Heart left ventricle (tissue), 16 donors: ENCODE results near the gene S100A13. TPM values are rescaled to one million over a fixed set of nuclear protein-coding genes. Genes with fewer than 3 reads are reported as not detected.

Experiments used
- ATAC-seq, 4 donors: fragments of 200-7000 bp; cut with Tn5 transposase; one replicate each; pipeline ENCODE4 v1.9.1; 2020 to 2022; ENCODE audit warnings: moderate library complexity in 4 of 4, mild to moderate bottlenecking in 3 of 4, moderate number of reproducible peaks in 1 of 4
- DNase-seq, 5 donors: peaks; one replicate each; pipeline ENCODE4 v3.0.0-alpha.2; 2020
- H3K27ac ChIP-seq, 12 donors: fragments of 200-600 bp; sonication (generic) in 4 of 12; one replicate each; pipeline versions ENCODE4 v1.5.0 to v1.8.0; 2016 to 2022; ENCODE audit warnings: mild to moderate bottlenecking in 2 of 12
- H3K27me3 ChIP-seq, 9 donors: fragments of 200-600 bp; sonication (generic) in 2 of 9; one replicate each; pipeline versions ENCODE4 v1.5.1 to v1.8.0; 2016 to 2022; ENCODE audit warnings: mild to moderate bottlenecking in 3 of 9
- H3K36me3 ChIP-seq, 9 donors: fragments of 200-600 bp; sonication (generic) in 2 of 9; one replicate each; pipeline versions ENCODE4 v1.5.0 to v1.8.0; 2018 to 2022; ENCODE audit warnings: mild to moderate bottlenecking in 2 of 9
- H3K4me1 ChIP-seq, 12 donors: fragments of 200-600 bp; sonication (generic) in 4 of 12; one replicate each; pipeline versions ENCODE4 v1.5.0 to v1.8.0; 2016 to 2022; ENCODE audit warnings: mild to moderate bottlenecking in 3 of 12
- H3K4me3 ChIP-seq, 12 donors: fragments of 200-600 bp; sonication (generic) in 4 of 12; one replicate each; pipeline versions ENCODE4 v1.5.0 to v1.8.0; 2017 to 2022; ENCODE audit warnings: mild to moderate bottlenecking in 9 of 12, moderate library complexity in 4 of 12
- H3K9me3 ChIP-seq, 12 donors: fragments of 200-600 bp; sonication (generic) in 4 of 12; one replicate each; pipeline versions ENCODE4 v1.5.0 to v1.8.0; 2016 to 2022; ENCODE audit warnings: mild to moderate bottlenecking in 1 of 12
- POLR2A ChIP-seq, 2 donors: fragments of 450-650 bp; IDR thresholded peaks; one replicate each; pipeline ENCODE4 v1.6.1; 2017; ENCODE audit warnings: antibody characterized with exemption in 2 of 2, mild to moderate bottlenecking in 2 of 2, moderate library complexity in 2 of 2
- WGBS, 4 donors: extraction: QIAGEN DNeasy Blood & Tissue Kit in 2 of 4; methylation state at CpG; one replicate each; pipeline versions ENCODE4 v1.1.5 to v1.1.7; 2013 to 2018; 5-methylcytosine and 5-hydroxymethylcytosine counted together
- intact Hi-C, 10 donors: fragments of 100-400 bp; cut with DNase I; formaldehyde crosslinking; loops; one replicate each; pipeline versions ENCODE4 v1.11.1 to v1.14.2; 2022
- polyA plus RNA-seq, 2 donors: library from polyadenylated mRNA; stranded (reverse); fragments of 200-250 nt; gene quantifications; one replicate each; pipeline ENCODE4 v1.2.3, GENCODE V29; 2013
- total RNA-seq, 9 donors: library from RNA; depleted of rRNA in 2 of 9; stranded (reverse); fragments of >200 nt in 2 of 9; fragmentation: NEBNext Ultra II Directional in 3 of 9; extraction: Animal tissue kit (Norgen Biotek cat#: 25700) in 3 of 9; gene quantifications; one replicate each; pipeline versions ENCODE4 v1.1.0 to v1.2.4, GENCODE V29; 2016 to 2023
- TF ChIP-seq, protein P1 (sequence below), 12 donors: fragments of 200-600 bp; sonication (generic) in 4 of 12; IDR thresholded peaks; one replicate each; pipeline versions ENCODE4 v1.5.0 to v1.8.0; 2018 to 2022; ENCODE audit warnings: antibody characterized with exemption in 12 of 12, mild to moderate bottlenecking in 5 of 12
- donor health status: ischemic (EF 13 %, LVEDD 7.1; RV severe dilation, severe dysfunction).
- donor health status: healthy with polysubstance abuse.
- donor health status: DM: no; HTN: yes; CAD: no.
- donor health status: DM: no; HTN: no; CAD: no.
- donor health status: ischemic (EF 25% LVEDD 6.9; RV normal size, moderate dysfunction).
- donor health status: ischemic (EF 25% LVEDD 5.7; RV mildly dilated, moderate dysfunction).
- donor health status: healthy.
- donor health status: DM: yes; HTN: yes; CAD: no.
- donor health status: ischemic (EF 35%, LVEDD 5.7; RV mildly dilated, moderate dysfunction).
- donor health status: nonischemic (EF 11% LVEDD 7.7; RV severe dilation, severe dysfunction).
- donor health status: DM: yes; HTN: yes; CAD: no.
- donor health status: PGD.
- donor health status: ischemic (EF 29% LVEDD 5.4; RV normal size, mild dysfunction).
- donor health status: nonischemic (EF 23%, LVEDD 6.1; RV moderate dilation, normal function).

S100A13 gene
- total and polyA plus RNA-seq, 11 donors = 98.1 to 272 (median 138) TPM

DNA sequence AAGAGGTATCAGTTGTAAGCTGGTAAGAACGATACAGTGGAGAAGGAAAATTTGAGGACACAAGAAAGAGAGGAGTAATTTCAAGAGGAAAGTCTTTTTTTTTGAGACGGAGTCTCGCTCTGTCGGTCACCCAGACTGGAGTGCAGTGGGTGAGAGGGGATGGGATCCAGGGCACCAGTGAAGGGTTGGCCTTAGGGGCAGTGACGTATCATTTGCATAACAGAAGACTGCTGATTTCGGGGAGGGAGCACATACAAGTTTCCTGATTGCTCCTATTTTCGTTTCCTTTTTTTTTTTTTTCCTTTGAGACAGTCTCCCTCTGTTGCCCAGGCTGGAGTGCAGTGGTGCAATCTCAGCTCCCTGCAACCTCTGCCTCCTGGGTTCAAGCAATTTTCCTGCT lies 4.2 kb downstream of the S100A13 start:
- WGBS, 4 donors = 76 to 85% (median 82%) methylated on average over 7 of the region's 7 CpGs
- H3K4me1 ChIP-seq = peaks cover 0 to 53% (median 29%) of the 10 kb centered on the region in 12 donors
- peaks cover 0 to 63% (median 29%) of the 10 kb centered on the region in 9 donors for H3K36me3 ChIP-seq
- H3K9me3 ChIP-seq = no peaks in the 10 kb centered on the region
- DNase-seq (no peak), ATAC-seq (no peak)
- intact Hi-C loops = no loop called here
- TF ChIP-seq POLR2A (IDR thresholded peaks at IDR 0.05) = no peak
- TF ChIP-seq, protein P1, sequence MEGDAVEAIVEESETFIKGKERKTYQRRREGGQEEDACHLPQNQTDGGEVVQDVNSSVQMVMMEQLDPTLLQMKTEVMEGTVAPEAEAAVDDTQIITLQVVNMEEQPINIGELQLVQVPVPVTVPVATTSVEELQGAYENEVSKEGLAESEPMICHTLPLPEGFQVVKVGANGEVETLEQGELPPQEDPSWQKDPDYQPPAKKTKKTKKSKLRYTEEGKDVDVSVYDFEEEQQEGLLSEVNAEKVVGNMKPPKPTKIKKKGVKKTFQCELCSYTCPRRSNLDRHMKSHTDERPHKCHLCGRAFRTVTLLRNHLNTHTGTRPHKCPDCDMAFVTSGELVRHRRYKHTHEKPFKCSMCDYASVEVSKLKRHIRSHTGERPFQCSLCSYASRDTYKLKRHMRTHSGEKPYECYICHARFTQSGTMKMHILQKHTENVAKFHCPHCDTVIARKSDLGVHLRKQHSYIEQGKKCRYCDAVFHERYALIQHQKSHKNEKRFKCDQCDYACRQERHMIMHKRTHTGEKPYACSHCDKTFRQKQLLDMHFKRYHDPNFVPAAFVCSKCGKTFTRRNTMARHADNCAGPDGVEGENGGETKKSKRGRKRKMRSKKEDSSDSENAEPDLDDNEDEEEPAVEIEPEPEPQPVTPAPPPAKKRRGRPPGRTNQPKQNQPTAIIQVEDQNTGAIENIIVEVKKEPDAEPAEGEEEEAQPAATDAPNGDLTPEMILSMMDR (IDR thresholded peaks at IDR 0.05) = no peak
- H3K27ac ChIP-seq = peak overlapping the region in 2 of 12 donors; percentile 24 to 95
- H3K27me3 ChIP-seq = no peaks in the 10 kb centered on the region
- no peak overlapping the region for H3K4me3 ChIP-seq

DNA sequence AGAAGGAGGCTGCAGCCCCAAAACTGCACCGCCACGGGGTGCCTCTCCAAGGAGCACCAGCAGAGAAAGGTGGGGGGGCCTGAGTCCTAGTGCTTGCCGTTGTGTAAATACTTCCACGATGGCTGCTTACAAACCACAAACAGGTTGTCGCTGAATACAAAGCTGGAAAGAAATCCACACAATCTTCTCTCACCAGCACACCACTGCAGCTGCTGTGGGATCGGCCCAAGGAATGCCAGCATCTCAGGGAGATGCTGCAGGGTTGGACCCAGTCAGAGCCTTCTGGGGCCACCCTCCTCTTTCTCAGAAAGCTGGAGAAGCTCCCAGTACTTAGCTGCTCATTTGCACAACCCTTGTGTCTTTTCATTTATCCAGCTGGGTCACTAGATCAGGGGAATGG lies 8.1 kb downstream of the S100A13 start:
- WGBS, 4 donors = 96 to 97% (median 96%) methylated on average over 6 of the region's 6 CpGs
- no peak overlapping the region for H3K27ac ChIP-seq
- TF ChIP-seq, protein P1 (IDR thresholded peaks at IDR 0.05) = no peak
- no peak for TF ChIP-seq POLR2A (IDR thresholded peaks at IDR 0.05)
- ATAC-seq (no peak), DNase-seq (no peak)
- H3K4me1 ChIP-seq = peaks cover 0 to 35% (median 24%) of the 10 kb centered on the region in 12 donors
- no peaks in the 10 kb centered on the region for H3K9me3 ChIP-seq
- intact Hi-C loops = loop anchor here in 5 of 10 donors (2.0 to 5.0 kb wide), 4 partner anchors 46 to 107 kb away; no protein-coding TSS in a partner anchor
- H3K4me3 ChIP-seq = no peak overlapping the region
- H3K36me3 ChIP-seq = peaks cover 0 to 55% (median 30%) of the 10 kb centered on the region in 9 donors
- H3K27me3 ChIP-seq = no peaks in the 10 kb centered on the region

DNA sequence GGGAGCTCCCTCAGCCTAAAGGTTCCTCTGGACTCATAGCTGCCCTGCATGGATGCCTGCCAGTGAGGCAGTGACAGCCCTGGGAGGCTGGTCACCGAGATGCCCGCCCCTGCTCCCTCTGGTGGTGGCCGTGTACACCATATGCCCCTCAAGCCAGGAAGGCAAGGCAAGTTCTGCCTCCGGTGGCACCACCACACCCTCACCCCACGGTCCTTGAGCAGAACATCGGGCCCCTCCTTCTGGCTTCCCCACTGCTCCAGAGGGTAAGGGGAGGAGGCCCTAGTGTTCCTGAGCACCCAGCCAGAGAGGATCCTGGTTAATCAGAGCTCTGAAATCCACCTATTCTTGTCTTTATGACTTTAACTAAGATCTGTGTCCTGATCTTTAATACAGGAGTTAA lies 9.6 kb downstream of the S100A13 start:
- intact Hi-C loops = loop anchor here in 7 of 10 donors (1.0 to 5.0 kb wide), 6 partner anchors 45 to 105 kb away; no protein-coding TSS in a partner anchor
- TF ChIP-seq POLR2A (IDR thresholded peaks at IDR 0.05) = no peak
- TF ChIP-seq, protein P1 (IDR thresholded peaks at IDR 0.05) = peak in 11 of 12 donors; percentile 44 to 87 (median 61)
- no peaks in the 10 kb centered on the region for H3K27me3 ChIP-seq
- peak; percentile 75 to 88 (median 81) for DNase-seq
- ATAC-seq = peak; percentile 57 to 82 (median 68)
- no peak overlapping the region for H3K4me3 ChIP-seq
- H3K36me3 ChIP-seq = peaks cover 0 to 40% (median 29%) of the 10 kb centered on the region in 9 donors
- H3K4me1 ChIP-seq = peaks cover 0 to 32% (median 21%) of the 10 kb centered on the region in 12 donors
- no peaks in the 10 kb centered on the region for H3K9me3 ChIP-seq
- H3K27ac ChIP-seq = peak overlapping the region in 9 of 12 donors; percentile 35 to 74 (median 63)
- WGBS, 4 donors = 0 to 54% (median 42%) methylated on average over 2 to 6 of the region's 6 CpGs

DNA sequence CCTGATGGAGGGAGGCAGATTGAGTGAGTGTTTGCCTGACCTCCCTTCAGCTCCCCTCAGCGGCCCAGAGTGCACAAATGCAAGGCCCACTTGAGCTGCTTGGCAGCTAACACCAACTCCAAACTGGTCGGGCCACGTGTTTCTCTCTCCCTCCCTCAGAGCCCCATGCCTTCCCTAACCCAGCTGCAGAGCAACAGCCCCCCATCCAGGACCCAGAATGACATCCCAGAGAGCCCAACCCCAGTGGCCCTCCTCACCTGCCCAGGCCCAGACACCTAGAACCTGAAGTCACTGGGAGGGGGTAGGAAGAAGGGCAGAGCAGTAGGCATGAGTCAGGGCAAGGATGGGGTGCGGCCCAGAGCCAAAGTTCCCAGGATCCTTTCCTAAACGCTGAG lies 10.4 kb downstream of the S100A13 start:
- Histone ChIP-seq H3K27me3 (no peaks in the 10 kb centered on the region), H3K36me3 (peaks cover 0 to 32% (median 21%) of the 10 kb centered on the region in 9 donors), H3K9me3 (no peaks in the 10 kb centered on the region), H3K4me1 (peaks cover 0 to 35% (median 19%) of the 10 kb centered on the region in 12 donors), H3K27ac (peak overlapping the region in 10 of 12 donors; percentile 14 to 68 (median 62)), H3K4me3 (no peak overlapping the region)
- no peak for TF ChIP-seq POLR2A (IDR thresholded peaks at IDR 0.05)
- TF ChIP-seq, protein P1 (IDR thresholded peaks at IDR 0.05) = no peak
- ATAC-seq (peak; percentile 32 to 69 (median 34)), DNase-seq (peak in 2 of 5 donors; percentile 50 to 71)
- 64 to 73% (median 67%) methylated on average over 5 of the region's 5 CpGs for WGBS, 4 donors
- intact Hi-C loops = loop anchor here in 6 of 10 donors (1.0 to 5.0 kb wide), 6 partner anchors 44 to 105 kb away; no protein-coding TSS in a partner anchor
